ENCODE measurements around the gene ATOSB.

The ATOSB gene

DNA sequence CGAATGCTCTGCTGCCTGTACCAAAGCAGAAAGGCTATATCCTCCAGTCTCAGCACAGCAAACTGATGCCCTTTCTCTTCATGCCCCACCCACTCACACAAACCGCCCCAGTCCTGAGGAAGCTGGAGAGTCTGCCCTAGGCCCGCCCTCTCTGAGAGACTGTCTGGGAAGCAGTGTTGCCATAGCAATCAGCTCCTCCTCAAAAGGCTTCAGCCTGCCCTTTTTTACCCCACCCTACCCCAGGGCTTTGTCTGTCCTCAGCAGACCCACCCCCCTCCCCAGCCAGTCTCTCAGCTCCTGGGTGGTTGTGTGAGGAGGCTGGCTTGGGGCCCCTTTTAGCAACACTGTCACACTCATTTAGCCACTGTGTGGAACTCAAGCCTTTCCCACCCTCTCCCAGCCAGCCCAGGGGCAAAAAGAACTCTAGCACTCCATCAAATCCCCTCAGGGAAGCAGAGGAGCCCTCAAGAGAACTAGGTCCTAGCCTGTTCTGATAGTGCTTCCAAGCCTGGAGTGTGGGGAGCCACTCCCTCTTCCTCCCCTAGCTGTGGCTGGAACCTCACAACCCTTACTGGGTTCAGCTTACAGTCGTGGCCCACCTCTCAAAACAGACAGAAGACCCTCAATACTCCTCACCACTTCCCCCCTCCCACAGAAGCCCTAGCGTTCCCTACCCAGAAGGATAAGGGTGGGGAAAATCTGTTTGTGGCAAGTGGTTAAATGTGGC, 1.4 kb downstream of the ATOSB start:
- in situ Hi-C loops (cut with MboI; ENCODE audit: low sequenced_read_pairs) = no loop called here

GRCh38 chr9:35112257-35113020, 3.2 kb downstream of the ATOSB start:
- in situ Hi-C loops (cut with MboI; ENCODE audit: low sequenced_read_pairs) = no loop called here

DNA sequence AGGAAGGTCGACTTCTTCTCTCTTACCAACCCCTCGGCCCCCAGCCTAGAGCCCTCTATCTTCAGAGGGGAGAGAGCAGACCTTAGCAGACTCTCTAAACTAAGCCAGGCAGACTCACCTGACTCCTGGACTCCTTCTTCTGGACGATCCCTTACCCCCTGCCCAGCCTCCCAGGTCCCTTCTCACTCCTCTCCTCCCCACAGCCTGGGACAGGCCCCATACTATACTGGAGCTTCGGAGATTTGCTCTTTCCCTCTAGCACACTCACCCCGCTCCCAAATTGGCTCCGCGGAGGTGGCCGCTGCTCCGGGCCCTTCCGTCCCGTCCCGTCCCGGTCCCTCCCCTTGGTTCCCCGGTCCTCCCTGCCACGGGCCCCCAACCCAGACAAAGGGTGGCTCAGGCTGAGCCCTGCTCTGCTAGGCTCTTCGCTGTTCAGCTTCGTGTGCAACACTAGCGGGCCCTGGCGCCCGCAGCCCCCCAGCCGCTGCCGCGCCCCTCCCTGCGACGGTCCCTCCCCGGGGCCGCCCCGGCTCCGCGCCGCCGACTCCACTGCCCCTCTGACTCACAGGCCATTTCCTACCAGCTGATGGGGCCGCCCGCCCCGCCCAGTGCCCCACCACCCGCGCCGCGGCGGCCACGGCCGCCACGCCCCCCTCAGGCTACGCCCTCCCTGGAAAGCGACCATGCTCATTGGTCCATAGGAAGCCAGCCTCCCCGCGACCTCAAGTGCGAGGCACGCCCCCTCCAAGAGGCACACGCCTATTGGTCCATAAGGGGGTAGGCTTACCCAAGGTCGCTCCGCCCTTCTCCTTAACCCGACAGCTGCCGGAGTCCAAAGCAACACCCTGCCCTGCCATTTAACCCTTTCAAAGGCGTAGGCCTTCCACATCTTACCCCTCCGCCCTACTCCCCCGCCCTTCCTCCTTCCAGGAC, 4.4 kb downstream of the ATOSB start:
- in situ Hi-C loops (cut with MboI; ENCODE audit: low sequenced_read_pairs) = no loop called here

- in situ Hi-C loops (cut with MboI; ENCODE audit: low sequenced_read_pairs) = no loop called here
These were observed 5.3 kb downstream of the ATOSB start for GRCh38 chr9:35110327-35110761.

- in situ Hi-C loops (cut with MboI; ENCODE audit: low sequenced_read_pairs) = no loop called here
These were observed 6.6 kb downstream of the ATOSB start for GRCh38 chr9:35108946-35109575.

DNA sequence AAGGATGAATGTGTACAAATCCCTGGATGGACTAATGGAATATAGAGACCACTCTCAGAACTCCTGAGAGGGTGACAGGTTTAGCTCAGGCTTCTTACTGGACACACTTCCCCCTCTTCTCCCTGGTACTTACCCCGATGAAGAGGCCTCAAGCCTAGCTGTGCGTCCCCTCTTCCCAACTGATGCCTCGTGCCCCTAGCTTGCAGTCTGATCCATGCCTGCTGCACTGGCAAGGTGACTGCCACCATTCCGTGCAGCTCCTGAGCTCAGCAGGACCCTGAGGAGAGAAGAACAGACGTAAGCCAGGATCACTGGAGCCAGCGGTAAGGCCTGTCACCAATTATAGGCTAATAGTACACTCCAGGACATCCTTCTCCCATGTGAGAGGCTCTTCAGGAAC, 7.2 kb downstream of the ATOSB start:
- in situ Hi-C loops (cut with MboI; ENCODE audit: low sequenced_read_pairs) = no loop called here

DNA sequence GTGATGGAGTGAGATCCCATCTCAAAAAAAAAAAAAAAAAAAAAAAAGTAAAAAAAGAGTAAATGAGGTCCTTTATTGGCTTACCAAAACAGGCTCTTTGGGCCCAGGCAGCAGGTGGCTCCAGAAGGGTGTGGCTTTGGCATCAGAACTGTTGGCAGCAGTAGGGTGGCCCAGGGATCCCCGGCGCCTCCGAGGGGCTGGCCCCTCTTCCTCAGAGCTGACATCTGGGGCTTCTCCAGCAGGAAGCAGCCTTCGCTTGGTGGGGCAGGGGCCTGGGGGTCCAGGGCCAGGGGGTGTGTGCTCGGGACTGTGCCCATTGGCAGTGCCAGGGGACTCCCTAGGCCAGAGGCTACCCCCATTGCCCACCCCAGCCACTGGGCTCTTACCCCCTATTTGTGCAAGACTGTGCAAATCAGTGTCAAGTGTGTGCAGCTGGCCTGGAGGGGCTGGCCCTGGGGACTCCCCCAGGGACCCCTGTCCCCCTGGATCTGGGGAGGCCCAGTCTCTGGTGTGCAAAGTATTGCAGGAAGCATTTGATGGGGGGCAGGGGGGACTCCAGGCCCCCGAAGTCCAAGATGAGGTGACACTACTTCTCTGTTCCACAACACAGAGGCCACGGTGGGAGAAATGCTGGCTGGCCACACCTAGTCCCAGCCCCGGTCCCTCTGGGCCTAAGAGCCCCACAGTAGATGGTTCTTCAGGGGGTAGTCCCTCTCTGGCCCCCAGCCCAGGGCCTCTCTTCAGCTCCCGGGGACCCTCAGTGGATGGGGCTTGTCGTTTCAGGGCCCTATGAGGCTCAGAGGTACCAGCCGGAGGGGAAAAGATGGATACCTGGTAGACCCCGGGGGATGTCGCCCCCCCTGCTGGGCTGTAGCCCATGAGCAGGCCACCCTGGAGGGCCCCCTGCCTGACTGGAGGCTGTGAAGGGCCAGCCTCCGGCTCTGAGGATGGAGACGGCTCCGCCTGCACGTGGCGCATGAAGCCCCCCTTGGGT, 8.1 kb downstream of the ATOSB start:
- in situ Hi-C loops (cut with MboI; ENCODE audit: low sequenced_read_pairs) = no loop called here

- in situ Hi-C loops (cut with MboI; ENCODE audit: low sequenced_read_pairs) = no loop called here
These were observed 9.3 kb downstream of the ATOSB start for GRCh38 chr9:35106343-35106730.

- in situ Hi-C loops (cut with MboI; ENCODE audit: low sequenced_read_pairs) = no loop called here
These were observed 9.9 kb downstream of the ATOSB start for GRCh38 chr9:35105571-35106342.

GRCh38 chr9:35105126-35105525, 10.5 kb downstream of the ATOSB start:
- in situ Hi-C loops (cut with MboI; ENCODE audit: low sequenced_read_pairs) = no loop called here

GRCh38 chr9:35104586-35104985, 11.1 kb downstream of the ATOSB start:
- in situ Hi-C loops (cut with MboI; ENCODE audit: low sequenced_read_pairs) = no loop called here

- in situ Hi-C loops (cut with MboI; ENCODE audit: low sequenced_read_pairs) = no loop called here
These were observed 11.9 kb downstream of the ATOSB start for GRCh38 chr9:35103660-35104191.

- in situ Hi-C loops (cut with MboI; ENCODE audit: low sequenced_read_pairs) = no loop called here
These were observed 12.6 kb downstream of the ATOSB start, which contains the start of gene STOML2 for GRCh38 chr9:35102769-35103659. Gene STOML2 (minus strand): TSS chr9:35103131. CDS start chr9:35103094, 37 bp downstream.

- in situ Hi-C loops (cut with MboI; ENCODE audit: low sequenced_read_pairs) = no loop called here
These were observed 13.2 kb downstream of the ATOSB start for GRCh38 chr9:35102465-35102768.

DNA sequence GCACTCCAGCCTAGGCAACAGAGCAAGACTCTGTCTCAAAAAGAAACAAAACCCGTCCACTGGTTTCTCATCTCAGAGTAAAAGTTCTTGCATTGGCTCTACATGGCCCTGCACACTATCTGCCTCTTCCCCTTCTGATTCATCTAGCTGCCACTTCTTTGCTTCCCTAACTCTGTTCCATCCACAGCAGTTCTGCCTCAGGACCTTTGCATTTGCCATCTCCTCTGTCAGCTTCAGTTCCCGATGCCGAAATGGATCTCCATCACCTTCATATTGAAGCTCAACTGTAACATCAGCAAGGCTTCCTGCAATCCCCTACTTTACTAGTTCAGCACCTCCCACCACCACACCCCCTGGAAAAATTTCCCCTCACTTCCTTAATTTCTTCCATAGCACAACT, 18.1 kb downstream of the ATOSB start:
- in situ Hi-C loops (cut with MboI; ENCODE audit: low sequenced_read_pairs) = no loop called here

DNA sequence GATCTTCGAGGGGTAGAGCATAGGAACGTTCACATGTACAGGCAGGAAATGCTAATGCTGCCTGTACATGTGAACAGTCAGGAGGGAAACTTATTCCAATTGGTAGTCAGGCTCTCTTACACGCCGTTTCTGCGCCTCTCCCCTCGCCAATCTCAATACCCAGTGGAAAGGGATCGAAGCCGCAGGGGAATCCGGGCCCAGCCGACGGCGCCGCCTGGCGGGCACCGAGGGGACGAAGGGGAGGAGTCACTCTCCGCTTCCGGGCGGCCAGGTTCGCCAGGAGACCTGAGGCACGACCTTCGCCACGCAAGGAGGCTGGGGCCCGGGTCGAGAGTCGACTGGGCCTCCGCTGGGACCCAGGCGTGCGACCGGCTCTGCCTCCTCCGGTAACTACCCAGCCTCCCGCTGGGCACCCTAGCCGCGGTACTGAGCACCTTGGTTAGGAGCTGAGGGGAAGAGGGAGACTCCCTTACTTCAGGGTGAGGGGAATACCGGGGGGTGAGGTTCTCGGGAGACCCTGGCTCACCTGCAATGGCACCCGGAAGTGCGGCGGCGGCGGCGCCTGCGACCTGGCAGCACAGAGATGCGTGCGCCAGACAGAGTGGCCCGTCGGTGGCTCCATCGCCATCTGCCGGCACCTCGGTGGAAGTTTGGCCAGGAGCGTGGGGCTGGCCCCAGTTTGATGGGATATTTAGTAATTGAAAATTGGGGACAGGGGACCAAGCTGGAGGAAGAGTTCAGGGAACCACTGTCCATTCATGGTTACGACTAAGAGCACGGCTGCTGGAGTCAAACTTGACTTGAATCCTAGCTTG, 19.4 kb downstream of the ATOSB start, which contains the start of gene PIGO:
Gene PIGO (minus strand): TSS at position 557 of the 815 bp plus-strand sequence. CDS start 1,026 bp downstream, outside the sequence.
- in situ Hi-C loops (cut with MboI; ENCODE audit: low sequenced_read_pairs) = no loop called here

DNA sequence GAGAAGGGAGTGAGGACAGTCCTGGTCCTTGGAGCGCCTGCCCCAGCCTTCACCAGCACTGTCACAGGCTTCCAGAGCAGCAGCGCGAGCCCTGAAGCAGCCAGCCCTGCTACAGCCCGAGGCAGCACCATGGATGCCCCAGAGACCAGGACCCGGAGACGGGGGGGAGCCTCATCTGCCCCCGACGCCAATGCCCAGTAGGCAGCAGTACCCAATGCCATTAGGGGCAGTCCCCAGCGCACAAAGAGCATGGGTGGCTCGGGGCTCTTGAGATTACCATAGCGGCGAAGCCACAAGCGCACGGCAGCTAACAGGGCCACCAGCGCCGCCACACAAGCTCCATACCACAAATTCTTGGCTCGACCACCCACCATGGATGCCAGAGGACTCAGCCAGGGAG, 24.1 kb downstream of the ATOSB start:
- in situ Hi-C loops (cut with MboI; ENCODE audit: low sequenced_read_pairs) = no loop called here
